ENCODE results near the gene BORA. TPM values are rescaled to one million over a fixed set of nuclear protein-coding genes. Genes with fewer than 3 reads are reported as not detected.
A peak's percentile ranks its signal among the peaks of the same experiment; 100 is the strongest.
"Not testable (repeated sequence)": the region's sequence is repeated elsewhere in the genome, so short reads cannot be mapped to it uniquely, and the experiment has no call there.

BORA gene
- 28.9 and 29.9 TPM in 2 replicates for polyA plus RNA-seq (2014; cell fraction: cytosol; rRNA removed)
- 28.8 and 30.7 TPM in 2 replicates for polyA plus RNA-seq (2014; cell fraction: nucleus; rRNA removed)

GRCh38 chr13:72727417-72728289, at the start of gene BORA, which contains the start of gene MZT1:
BORA (plus strand) TSS chr13:72727923; CDS start chr13:72728941, 1,018 bp downstream.
MZT1 (minus strand) TSS chr13:72727629; CDS start chr13:72727602, 27 bp downstream.
- peak; percentile 99 for DNase-seq (ENCODE audit: low spot score)

DNA sequence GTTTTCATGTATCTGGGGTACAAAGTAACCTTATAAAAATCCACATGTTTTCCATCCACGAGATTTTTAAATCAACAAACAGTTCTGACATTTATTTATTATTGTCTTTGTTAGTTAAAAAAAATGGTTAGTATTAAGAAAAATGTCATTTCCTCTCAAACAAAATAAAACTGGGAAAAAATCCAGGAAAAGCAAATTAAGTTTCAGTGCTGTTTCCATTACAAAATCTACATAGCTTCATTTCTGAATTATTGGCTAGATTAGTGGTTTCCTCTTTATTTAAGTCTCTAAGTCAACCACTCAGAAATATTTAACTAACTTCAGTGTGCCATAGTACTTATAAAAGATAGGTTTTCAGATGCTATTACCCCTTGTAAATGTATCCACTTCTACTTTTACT, 49.4 kb upstream of the BORA start:
- no peak for DNase-seq (ENCODE audit: low spot score)

GRCh38 chr13:72680353-72680752, 47.4 kb upstream of the BORA start:
- no peak for DNase-seq (ENCODE audit: low spot score)

GRCh38 chr13:72686766-72687165, 41.0 kb upstream of the BORA start:
- DNase-seq (ENCODE audit: low spot score): peak; percentile 24

DNA sequence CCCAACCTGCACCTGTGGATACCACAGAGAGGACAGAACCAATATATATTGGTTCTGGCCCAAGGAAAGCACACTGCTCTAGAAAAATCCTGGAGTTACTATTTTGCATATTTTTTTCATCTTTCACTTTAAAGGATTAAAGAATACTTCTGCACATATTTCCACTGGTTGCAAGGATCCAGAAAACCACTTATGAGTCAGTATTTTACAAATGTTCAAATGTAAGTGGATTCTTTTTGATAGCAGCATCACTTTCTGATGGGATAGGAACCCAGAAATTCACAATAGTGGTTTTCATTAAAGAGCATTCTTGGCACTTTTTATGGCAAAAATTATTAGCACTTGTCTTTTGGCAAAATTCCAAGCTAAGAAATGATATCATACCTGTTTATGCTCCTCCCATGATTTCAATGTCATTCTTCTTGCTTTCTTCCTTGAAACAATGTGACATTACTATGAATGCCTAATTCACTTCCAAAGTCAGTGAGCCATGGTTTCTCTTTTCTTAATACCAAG, 38.5 kb upstream of the BORA start:
- DNase-seq (ENCODE audit: low spot score): no peak

DNA sequence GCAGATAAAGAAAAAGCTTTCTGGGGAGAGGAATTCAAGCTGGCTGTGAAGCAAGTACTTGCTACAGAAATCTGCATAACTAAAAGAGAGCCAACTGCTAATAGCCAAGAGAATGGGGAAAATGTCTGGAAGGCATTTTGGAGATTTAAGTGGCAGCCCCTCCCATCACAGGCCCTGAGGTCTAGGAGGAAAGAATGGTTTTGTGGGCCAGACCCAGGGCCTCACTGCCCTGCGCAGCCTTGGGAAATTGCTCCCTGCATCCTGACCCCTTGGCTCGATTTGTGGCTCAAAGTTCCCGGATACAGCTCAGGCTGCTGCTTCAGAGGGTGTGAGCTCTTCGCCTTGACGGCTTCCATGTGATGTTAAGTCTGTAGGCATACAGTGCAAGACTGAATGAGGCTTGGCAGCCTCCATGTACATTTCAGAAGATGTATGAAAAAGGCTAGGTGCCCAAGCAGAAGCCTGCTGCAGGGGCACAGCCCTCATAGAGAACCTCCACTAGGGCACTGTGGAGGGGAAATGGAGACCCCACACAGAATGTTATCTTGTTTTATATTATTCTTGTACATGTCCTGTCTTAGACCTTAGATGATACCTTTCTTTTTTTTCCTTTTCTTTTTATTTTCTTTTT, 34.7 kb upstream of the BORA start:
- DNase-seq (ENCODE audit: low spot score): no peak

DNA sequence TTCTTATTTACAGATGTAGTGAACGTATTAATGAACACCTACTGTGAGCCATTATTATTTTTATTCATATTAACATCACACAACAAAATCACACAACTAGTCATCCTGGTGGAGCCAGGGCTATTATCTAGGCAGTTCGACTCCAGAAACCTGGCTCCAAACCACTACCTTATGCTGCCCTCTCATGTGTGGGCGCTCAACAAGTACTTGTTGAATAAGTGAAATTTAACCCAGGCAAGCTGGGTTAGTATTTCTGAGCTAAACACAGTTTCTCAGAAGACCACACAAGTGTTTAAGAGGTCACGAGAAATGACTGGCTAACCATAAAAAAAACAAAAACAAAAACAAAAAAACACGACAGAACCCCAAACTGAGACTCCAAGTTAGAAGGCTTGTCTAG, 33.9 kb upstream of the BORA start:
- DNase-seq (ENCODE audit: low spot score): no peak

- peak; percentile 76 for DNase-seq (ENCODE audit: low spot score)
These were observed 33.4 kb upstream of the BORA start for GRCh38 chr13:72694314-72694713.

GRCh38 chr13:72696579-72696978, 31.1 kb upstream of the BORA start:
- DNase-seq (ENCODE audit: low spot score): peak; percentile 20

DNA sequence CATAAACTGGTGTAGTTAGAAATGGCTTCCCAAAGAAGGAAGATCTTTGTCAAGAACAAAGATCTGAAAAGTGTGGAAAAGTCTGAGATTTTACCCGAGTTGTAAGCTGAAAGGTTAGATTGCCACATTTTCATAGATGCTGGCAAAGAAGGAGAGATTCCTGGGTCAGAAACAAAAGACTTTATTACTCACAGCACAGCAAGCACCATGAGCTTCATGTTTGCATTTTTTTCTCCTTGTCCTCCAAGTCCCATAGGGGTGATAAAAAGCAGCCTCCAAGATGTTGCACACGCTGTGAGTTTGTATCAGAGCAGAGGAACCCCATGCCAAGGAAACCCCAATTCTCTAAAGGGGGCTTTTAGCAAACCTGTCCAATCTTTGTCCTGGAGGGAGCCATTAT, 29.6 kb upstream of the BORA start:
- no peak for DNase-seq (ENCODE audit: low spot score)

GRCh38 chr13:72700509-72700908, 27.2 kb upstream of the BORA start:
- no peak for DNase-seq (ENCODE audit: low spot score)

DNA sequence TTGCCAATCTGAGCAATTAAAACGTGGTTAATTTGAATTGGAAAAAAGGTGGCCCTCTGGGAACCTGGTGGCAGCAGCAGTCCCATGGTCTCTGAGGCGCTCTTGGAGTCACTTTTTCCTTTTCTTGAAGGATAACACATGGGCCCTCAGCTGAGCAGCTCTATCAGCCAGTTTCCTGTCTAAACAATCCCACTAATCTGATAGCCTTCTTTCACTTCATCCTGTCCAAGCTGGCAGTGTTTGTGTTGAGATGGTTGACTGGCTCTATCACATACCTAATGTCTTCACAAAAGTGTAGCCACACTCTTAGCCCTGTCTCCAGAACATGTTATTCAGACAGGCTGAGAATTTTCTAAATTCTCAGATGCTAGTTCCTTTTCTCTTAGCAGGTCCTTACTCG, 10.9 kb upstream of the BORA start:
- DNase-seq (ENCODE audit: low spot score): no peak

DNA sequence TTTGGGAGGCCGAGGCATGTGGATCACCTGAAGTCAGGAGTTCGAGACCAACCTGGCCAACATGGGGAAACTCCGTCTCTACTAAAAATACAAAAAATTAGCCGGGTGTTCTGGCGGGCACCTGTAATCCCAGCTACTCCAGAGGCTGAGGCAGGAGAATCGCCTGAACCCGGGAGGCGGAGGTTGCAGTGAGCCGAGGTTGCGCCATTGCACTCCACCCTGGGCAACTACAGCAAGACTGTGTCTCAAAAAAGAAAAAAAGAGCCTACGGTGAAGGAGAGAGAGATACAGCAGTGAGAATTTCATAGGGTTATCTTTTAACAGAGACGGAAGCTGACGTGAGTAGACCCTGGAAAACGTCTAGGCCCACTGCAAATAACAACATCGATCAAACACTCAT, 1.5 kb upstream of the BORA start:
- not testable (repeated sequence) for DNase-seq (ENCODE audit: low spot score)

GRCh38 chr13:72726726-72727416, 852 bp upstream of the BORA start:
- no peak for DNase-seq (ENCODE audit: low spot score)

- no peak for DNase-seq (ENCODE audit: low spot score)
These were observed 525 bp downstream of the BORA start for GRCh38 chr13:72728290-72728605.

- DNase-seq (ENCODE audit: low spot score): no peak
These were observed 9.3 kb downstream of the BORA start for GRCh38 chr13:72737033-72737432.

DNA sequence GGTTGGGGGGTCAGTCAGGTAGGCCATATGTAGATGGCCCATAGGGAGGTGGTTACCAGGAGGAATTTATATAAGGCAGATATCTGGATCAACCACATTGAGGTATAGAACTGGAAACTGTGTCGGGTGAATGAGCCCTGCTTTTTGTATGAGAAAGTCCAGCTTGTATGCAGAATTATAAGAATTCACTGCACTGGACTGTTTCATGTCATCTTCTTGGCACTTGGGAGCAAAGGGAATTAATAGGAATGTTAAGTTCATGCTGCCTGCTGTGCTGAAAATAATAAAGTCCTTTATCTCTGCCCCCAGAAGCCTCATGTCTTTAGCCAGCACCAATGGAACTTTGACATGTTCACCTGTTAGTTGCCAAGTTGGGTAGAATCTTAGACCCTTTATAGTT, 12.3 kb downstream of the BORA start:
- DNase-seq (ENCODE audit: low spot score): no peak

DNA sequence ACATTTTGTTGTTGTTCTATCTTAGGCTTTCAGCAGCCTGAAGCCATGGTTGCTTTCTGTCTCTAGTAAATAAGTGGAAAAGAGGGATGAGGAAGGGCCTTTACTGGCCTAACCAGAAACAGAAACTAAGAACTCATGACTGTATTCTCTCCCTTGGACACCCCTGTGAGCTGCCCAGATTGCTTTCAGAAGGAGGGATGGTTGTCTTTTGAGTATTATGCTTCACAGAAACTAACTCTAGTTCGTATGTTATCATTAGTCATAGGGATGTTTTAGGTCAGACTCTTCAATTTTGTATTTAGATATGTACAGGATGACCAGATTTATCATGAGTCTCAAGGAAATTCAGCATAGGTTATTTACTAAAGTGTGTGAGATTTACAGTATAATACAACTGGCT, 17.5 kb downstream of the BORA start:
- no peak for DNase-seq (ENCODE audit: low spot score)

DNA sequence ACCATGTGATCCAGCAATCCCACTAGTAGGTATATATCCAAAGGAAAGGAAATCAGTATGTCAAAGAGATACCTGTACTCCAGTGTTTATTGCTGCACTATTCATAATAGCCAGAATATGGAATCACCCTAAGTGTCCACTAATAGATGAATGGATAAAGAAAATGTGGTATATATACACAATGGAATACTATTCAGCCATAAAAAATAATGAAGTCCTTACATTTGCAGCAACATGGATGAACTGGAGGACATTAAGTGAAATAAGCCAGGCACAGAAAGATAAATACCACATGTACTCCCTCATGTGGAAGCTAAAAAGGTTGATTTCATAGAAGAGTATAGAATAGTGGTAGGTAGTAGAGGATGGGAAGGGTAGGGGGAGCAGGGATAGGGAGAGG, 23.5 kb downstream of the BORA start:
- no peak for DNase-seq (ENCODE audit: low spot score)

DNA sequence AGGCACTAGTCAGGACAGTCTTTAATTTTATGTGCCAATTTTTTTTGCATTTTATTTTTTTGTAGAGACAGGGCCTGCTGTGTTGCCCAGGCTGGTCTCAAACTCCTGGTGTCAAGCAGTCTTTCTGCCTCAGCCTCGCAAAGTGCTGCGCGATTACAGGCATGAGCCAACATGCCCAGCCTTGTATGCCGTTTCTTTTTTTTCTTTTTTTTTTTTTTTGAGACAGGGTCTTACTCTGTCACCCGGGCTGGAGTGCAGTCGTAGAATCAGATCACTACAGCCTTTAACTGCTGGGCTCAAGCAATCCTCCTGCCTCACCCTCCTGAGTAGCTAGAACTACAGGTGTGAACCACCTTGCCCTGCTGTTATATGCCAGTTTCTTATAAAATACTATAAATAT, 26.4 kb downstream of the BORA start:
- DNase-seq (ENCODE audit: low spot score): no peak

DNA sequence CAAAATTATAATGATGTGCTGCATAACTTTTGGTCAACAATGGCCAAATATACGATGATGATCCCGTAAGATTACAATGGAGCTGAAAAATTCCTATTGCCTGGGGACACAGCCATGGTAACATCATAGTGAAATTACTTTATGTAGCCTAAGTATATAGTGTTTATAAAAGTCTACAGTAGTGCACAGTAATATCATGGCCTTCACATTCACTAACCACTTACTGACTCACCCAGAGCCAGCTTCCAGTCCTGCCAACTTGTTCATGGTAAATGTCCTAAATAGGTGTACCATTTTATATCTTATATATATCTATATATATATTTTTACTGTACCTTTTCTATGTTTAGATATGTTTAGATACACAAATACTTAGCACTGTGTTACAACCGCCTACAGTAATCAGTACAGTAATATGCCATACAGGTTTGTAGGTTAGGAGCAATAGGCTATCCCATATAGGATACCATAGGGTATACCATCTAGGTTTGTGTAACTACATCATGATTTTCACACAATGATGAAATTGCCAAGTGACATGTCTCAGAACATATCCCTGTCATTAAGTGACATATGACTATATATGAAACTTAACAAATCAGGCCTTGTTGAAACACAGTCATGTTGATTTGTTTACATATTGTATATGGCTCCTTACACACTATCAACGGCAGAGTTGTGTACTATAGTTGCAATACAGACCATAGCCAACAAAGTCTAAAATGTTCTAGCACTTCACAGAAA, 30.2 kb downstream of the BORA start:
- no peak for DNase-seq (ENCODE audit: low spot score)

Data from SK-N-DZ (cell line).